ENCODE results near the gene HDDC2.

The HDDC2 gene

DNA sequence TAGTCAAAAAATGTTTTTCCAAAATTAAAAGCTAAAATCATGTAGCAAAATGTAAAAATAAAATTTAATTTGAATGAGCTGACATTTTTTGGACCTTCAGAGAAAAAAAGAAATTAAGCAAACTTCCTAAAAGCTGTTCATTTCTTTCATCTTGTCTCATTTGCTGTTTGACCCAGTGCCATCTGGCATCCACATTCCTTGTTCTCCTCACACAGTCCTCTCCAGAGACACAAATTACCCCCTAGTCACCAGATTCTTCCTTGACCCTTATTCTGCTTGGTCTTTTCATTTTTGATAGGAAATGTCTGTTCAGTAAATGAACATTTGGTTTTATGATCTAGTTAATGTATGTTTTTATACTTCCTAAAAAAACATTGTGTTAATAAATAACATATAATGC lies 55.2 kb downstream of the HDDC2 start:
- Histone ChIP-seq H3K36me3 (ENCODE audit: control insufficient read depth in 1 of 2, insufficient read depth in 2 of 2, low read length in 2 of 2) (no peaks in the 10 kb centered on the region), H3K27me3 (ENCODE audit: control insufficient read depth in 1 of 2, insufficient read depth in 2 of 2, low read length in 2 of 2) (no peaks in the 10 kb centered on the region), H3K4me3 (ENCODE audit: low read depth in 1 of 2, low read length in 2 of 2) (no peak overlapping the region), H3K4me1 (ENCODE audit: control insufficient read depth in 1 of 2, insufficient read depth in 2 of 2, low read length in 2 of 2) (peaks cover 4 to 5% of the 10 kb centered on the region in 2 donors), H3K9me3 (ENCODE audit: control insufficient read depth in 1 of 2, low read length in 2 of 2) (peaks cover 3 to 9% of the 10 kb centered on the region in 2 donors), H3K27ac (ENCODE audit: low read depth, low read length) (no peak overlapping the region), H3K9ac (ENCODE audit: low read depth in 1 of 2, low read length in 2 of 2) (no peak overlapping the region)

DNA sequence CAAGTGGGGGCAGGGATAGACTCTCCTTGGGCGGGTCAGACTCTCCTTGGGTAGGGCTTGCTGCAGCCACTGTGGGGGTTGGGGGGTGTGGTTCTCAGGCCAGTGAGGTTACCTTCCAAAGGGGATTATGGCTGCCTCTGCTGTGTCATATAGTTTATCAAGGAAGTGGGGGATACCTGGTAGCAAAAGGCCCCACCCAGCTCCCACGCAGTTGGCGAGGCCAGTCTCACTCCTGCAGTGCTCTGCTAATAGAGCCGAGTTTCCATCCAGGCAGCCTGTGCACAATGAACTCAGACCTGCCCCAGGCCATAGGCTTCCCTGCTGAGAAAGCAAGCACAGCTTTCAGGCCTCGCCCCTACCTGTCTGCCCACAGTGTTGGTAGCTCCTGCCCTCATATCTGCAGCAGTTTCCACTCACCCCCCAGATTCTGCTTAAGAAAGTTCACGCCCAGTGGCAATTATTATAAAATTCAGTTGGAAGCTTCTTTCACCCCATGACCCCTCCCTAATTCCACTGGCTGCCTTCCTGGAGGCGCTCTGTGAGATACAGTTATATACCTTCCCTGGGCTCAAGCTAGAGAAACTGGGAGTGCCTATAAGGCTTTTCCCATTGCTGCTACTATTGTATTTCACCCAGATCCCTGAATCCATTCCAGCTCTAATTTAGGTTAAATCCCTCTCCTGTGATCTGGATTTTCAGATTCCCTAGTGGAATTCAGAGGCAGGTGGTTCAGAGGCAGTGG lies 56.1 kb downstream of the HDDC2 start:
- peaks cover 4 to 5% of the 10 kb centered on the region in 2 donors for H3K4me1 ChIP-seq (ENCODE audit: control insufficient read depth in 1 of 2, insufficient read depth in 2 of 2, low read length in 2 of 2)
- no peak overlapping the region for H3K9ac ChIP-seq (ENCODE audit: low read depth in 1 of 2, low read length in 2 of 2)
- H3K4me3 ChIP-seq (ENCODE audit: low read depth in 1 of 2, low read length in 2 of 2): no peak overlapping the region
- H3K36me3 ChIP-seq (ENCODE audit: control insufficient read depth in 1 of 2, insufficient read depth in 2 of 2, low read length in 2 of 2): no peaks in the 10 kb centered on the region
- H3K27ac ChIP-seq (ENCODE audit: low read depth, low read length): no peak overlapping the region
- H3K27me3 ChIP-seq (ENCODE audit: control insufficient read depth in 1 of 2, insufficient read depth in 2 of 2, low read length in 2 of 2): no peaks in the 10 kb centered on the region
- H3K9me3 ChIP-seq (ENCODE audit: control insufficient read depth in 1 of 2, low read length in 2 of 2): peaks cover 3 to 10% of the 10 kb centered on the region in 2 donors

DNA sequence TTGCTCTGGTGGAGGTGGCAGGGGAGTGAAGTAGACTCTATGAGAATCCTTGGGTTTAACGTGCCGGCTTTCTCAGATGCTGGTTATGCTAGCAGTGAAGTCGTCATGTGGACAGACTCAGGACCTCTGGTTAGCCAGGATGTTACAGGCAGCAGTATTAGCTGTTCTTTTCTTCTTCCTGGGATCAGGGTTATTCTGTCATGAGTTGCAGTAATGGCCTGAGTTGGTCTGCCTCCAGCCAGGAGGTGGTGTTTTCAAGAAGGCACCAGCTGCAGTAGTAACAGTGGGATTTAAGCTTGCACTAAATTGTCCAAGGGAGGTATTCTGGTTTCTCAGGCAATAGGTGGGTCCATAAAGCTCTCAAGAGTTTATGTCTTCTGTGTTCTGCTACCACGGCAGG lies 56.7 kb downstream of the HDDC2 start:
- Histone ChIP-seq H3K36me3 (ENCODE audit: control insufficient read depth in 1 of 2, insufficient read depth in 2 of 2, low read length in 2 of 2) (no peaks in the 10 kb centered on the region), H3K9me3 (ENCODE audit: control insufficient read depth in 1 of 2, low read length in 2 of 2) (peaks cover 3 to 15% of the 10 kb centered on the region in 2 donors), H3K9ac (ENCODE audit: low read depth in 1 of 2, low read length in 2 of 2) (no peak overlapping the region), H3K27ac (ENCODE audit: low read depth, low read length) (no peak overlapping the region), H3K4me1 (ENCODE audit: control insufficient read depth in 1 of 2, insufficient read depth in 2 of 2, low read length in 2 of 2) (peaks cover 4 to 5% of the 10 kb centered on the region in 2 donors), H3K4me3 (ENCODE audit: low read depth in 1 of 2, low read length in 2 of 2) (no peak overlapping the region), H3K27me3 (ENCODE audit: control insufficient read depth in 1 of 2, insufficient read depth in 2 of 2, low read length in 2 of 2) (no peaks in the 10 kb centered on the region)

DNA sequence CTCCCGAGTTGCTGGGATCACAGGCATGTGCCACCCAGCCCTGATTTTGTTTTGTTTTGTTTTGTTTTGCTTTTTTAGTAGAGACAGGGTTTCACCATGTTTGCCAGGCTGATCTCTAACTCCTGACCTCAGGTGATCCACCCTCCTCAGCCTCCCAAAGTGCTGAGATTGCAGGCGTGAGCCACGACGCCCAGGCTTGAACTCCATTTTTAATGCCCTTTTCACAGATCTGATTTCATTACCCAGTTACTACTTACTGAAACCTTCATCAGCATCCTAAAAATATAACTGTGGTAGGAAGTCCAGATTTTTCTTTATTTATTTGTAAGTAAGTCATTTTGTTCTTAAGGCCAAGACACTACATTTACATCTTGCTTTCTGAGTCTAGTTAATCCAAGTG lies 64.0 kb downstream of the HDDC2 start:
- H3K27ac ChIP-seq (ENCODE audit: low read depth, low read length): no peak overlapping the region
- no peak overlapping the region for H3K9ac ChIP-seq (ENCODE audit: low read depth in 1 of 2, low read length in 2 of 2)

DNA sequence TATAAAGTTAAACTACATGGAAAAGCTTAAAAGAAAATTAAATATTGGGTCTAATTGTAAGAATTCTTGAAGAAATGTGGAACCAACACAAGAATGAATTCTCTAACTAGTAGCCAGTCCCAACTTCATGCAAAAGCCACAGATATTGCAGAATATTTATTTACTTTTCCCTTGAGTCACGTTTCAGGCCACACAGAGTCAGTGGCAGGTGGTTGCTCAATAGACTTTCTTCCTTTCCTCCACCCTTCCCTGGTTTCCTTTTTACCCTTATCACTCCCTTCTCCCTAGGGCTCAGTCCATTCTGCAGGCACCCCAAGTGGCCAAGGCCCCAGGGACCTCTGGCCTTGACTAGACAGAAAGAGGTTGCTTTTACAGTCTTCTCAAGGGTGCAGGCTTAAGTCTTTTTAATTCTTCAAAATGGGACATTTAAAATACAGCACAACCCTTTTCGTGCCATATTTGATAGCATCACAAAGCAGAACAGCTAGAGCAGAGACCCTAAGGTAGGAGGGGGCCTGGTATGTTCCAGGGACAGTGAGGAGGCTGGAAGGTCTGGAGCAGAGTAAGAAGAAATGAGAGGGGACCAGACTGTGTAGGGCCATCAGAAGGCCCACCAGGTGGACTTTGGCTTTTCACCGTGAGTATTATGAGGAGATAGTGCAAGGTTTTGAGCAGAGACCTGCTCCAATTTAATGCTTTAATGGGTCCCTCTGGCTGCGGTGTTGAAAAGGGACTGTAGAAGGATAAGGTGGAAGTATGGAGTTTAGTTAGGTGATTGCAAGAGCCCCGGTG lies 65.0 kb downstream of the HDDC2 start:
- Histone ChIP-seq H3K27ac (ENCODE audit: low read depth, low read length) (no peak overlapping the region), H3K4me1 (ENCODE audit: control insufficient read depth in 1 of 2, insufficient read depth in 2 of 2, low read length in 2 of 2) (peaks cover 0 to under 1% of the 10 kb centered on the region in 2 donors), H3K4me3 (ENCODE audit: low read depth in 1 of 2, low read length in 2 of 2) (no peak overlapping the region), H3K9ac (ENCODE audit: low read depth in 1 of 2, low read length in 2 of 2) (no peak overlapping the region), H3K9me3 (ENCODE audit: control insufficient read depth in 1 of 2, low read length in 2 of 2) (peaks cover 0 to 9% of the 10 kb centered on the region in 2 donors), H3K27me3 (ENCODE audit: control insufficient read depth in 1 of 2, insufficient read depth in 2 of 2, low read length in 2 of 2) (no peaks in the 10 kb centered on the region), H3K36me3 (ENCODE audit: control insufficient read depth in 1 of 2, insufficient read depth in 2 of 2, low read length in 2 of 2) (no peaks in the 10 kb centered on the region)

More for the DNA sequence above, 64.0 kb downstream of the HDDC2 start:
- Histone ChIP-seq H3K36me3 (ENCODE audit: control insufficient read depth in 1 of 2, insufficient read depth in 2 of 2, low read length in 2 of 2) (no peaks in the 10 kb centered on the region), H3K4me1 (ENCODE audit: control insufficient read depth in 1 of 2, insufficient read depth in 2 of 2, low read length in 2 of 2) (no peaks in the 10 kb centered on the region), H3K4me3 (ENCODE audit: low read depth in 1 of 2, low read length in 2 of 2) (no peak overlapping the region), H3K27me3 (ENCODE audit: control insufficient read depth in 1 of 2, insufficient read depth in 2 of 2, low read length in 2 of 2) (no peaks in the 10 kb centered on the region), H3K9me3 (ENCODE audit: control insufficient read depth in 1 of 2, low read length in 2 of 2) (peaks cover 0 to 14% of the 10 kb centered on the region in 2 donors)

DNA sequence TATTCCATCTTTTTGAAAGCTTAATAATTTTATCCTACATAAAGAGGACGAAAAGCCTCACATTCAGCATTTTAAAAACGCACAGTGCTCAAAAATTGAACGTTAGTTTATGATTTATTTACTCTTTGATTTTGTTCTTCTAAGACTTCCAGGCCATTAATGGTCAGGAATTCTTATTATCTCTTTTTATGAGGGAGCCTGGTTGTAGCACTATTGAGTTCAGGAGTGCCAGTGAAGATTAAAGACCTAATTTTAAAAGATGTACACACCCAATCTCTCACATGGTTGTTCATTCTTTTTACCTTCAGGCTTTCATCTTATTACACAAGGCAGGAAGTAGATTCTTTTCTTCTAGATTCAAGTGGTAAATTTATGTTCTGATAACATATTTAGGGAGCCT lies 68.6 kb downstream of the HDDC2 start:
- Histone ChIP-seq H3K4me1 (ENCODE audit: control insufficient read depth in 1 of 2, insufficient read depth in 2 of 2, low read length in 2 of 2) (peaks cover 0 to 6% of the 10 kb centered on the region in 2 donors), H3K9me3 (ENCODE audit: control insufficient read depth in 1 of 2, low read length in 2 of 2) (no peaks in the 10 kb centered on the region), H3K9ac (ENCODE audit: low read depth in 1 of 2, low read length in 2 of 2) (no peak overlapping the region), H3K36me3 (ENCODE audit: control insufficient read depth in 1 of 2, insufficient read depth in 2 of 2, low read length in 2 of 2) (no peaks in the 10 kb centered on the region), H3K27ac (ENCODE audit: low read depth, low read length) (no peak overlapping the region), H3K4me3 (ENCODE audit: low read depth in 1 of 2, low read length in 2 of 2) (no peak overlapping the region), H3K27me3 (ENCODE audit: control insufficient read depth in 1 of 2, insufficient read depth in 2 of 2, low read length in 2 of 2) (no peaks in the 10 kb centered on the region)

DNA sequence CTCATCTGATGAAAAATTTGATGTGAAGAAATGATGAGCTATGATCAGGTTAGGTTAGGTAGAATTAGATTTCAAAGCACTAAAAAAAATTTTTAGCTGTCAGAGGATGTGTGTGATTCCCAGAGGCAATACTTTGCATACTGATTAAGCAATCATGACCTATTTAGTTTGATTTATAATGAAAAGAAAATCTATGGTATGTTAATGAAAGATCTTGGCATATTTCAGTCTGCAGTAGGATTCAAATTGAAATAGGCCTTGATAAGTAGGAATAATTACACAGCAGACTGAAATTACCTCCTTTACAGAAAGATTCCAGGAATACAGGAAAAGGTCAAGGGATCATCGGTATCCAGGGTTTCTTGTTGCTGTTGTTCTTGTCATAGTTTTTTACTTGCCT lies 69.3 kb downstream of the HDDC2 start:
- no peak overlapping the region for H3K9ac ChIP-seq (ENCODE audit: low read depth in 1 of 2, low read length in 2 of 2)
- peaks cover 0 to 6% of the 10 kb centered on the region in 2 donors for H3K4me1 ChIP-seq (ENCODE audit: control insufficient read depth in 1 of 2, insufficient read depth in 2 of 2, low read length in 2 of 2)

DNA sequence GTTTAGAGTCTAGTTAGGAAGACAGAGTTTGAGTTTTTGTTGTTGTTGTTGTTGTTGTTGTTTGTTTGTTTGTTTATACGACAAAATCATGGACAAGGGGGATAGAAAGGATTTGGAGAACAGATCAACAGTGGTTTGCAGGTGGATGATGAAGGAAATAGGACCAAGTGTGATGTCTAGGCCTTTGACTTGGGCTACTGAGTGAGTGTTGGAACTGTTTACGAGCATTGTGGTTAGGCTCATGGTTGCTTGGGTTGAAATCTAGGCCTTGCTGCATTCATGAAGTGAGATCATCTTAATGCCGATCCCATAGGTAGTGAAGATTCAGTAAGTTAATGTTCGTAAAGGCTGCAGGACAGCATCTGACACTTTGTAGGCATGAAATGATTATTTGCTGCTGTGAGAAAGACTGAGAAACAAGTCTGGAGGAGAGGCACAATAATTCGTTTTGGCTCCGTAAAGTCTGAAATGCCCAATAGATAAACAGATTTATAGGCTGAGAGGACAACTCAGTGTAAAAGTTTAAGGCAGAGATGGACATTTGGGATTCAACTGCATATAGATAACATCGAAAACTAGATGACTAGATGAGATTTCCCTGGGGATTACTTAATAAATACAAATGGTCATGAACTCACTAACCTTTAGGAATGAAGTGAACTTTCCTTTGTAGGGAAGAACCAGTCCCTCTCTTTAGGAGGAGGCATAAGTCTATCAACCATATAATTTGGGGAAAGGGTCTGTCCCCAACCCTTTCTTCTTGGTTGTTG lies 70.0 kb downstream of the HDDC2 start:
- no peaks in the 10 kb centered on the region for H3K27me3 ChIP-seq (ENCODE audit: control insufficient read depth in 1 of 2, insufficient read depth in 2 of 2, low read length in 2 of 2)
- no peaks in the 10 kb centered on the region for H3K36me3 ChIP-seq (ENCODE audit: control insufficient read depth in 1 of 2, insufficient read depth in 2 of 2, low read length in 2 of 2)
- peaks cover 0 to 6% of the 10 kb centered on the region in 2 donors for H3K4me1 ChIP-seq (ENCODE audit: control insufficient read depth in 1 of 2, insufficient read depth in 2 of 2, low read length in 2 of 2)
- no peak overlapping the region for H3K4me3 ChIP-seq (ENCODE audit: low read depth in 1 of 2, low read length in 2 of 2)
- H3K27ac ChIP-seq (ENCODE audit: low read depth, low read length): no peak overlapping the region
- no peak overlapping the region for H3K9ac ChIP-seq (ENCODE audit: low read depth in 1 of 2, low read length in 2 of 2)
- no peaks in the 10 kb centered on the region for H3K9me3 ChIP-seq (ENCODE audit: control insufficient read depth in 1 of 2, low read length in 2 of 2)

More for the DNA sequence above, 69.3 kb downstream of the HDDC2 start:
- Histone ChIP-seq H3K27me3 (ENCODE audit: control insufficient read depth in 1 of 2, insufficient read depth in 2 of 2, low read length in 2 of 2) (no peaks in the 10 kb centered on the region), H3K9me3 (ENCODE audit: control insufficient read depth in 1 of 2, low read length in 2 of 2) (no peaks in the 10 kb centered on the region), H3K36me3 (ENCODE audit: control insufficient read depth in 1 of 2, insufficient read depth in 2 of 2, low read length in 2 of 2) (no peaks in the 10 kb centered on the region), H3K27ac (ENCODE audit: low read depth, low read length) (no peak overlapping the region), H3K4me3 (ENCODE audit: low read depth in 1 of 2, low read length in 2 of 2) (no peak overlapping the region)

DNA sequence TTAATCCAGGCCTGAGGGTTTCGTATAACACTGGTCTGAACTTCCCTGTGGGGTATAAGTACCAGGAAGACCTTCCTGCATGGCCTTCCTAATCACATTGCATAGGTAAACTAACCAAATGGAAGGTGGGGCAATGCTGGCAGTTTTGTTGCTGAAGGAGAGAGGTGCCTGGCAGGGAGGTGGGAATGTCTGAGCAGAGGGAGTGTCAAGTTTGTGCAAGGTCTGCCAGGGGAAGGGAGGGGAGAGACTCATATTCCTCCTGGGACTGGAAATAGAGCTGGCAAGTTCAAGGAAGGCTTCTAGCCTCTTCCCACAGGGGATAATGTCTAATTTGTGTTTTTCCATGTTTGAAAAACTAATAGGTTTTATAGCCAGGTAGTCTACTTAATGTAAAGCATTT lies 70.6 kb downstream of the HDDC2 start:
- no peak overlapping the region for H3K27ac ChIP-seq (ENCODE audit: low read depth, low read length)
- H3K36me3 ChIP-seq (ENCODE audit: control insufficient read depth in 1 of 2, insufficient read depth in 2 of 2, low read length in 2 of 2): no peaks in the 10 kb centered on the region
- H3K27me3 ChIP-seq (ENCODE audit: control insufficient read depth in 1 of 2, insufficient read depth in 2 of 2, low read length in 2 of 2): no peaks in the 10 kb centered on the region
- peaks cover 0 to 6% of the 10 kb centered on the region in 2 donors for H3K4me1 ChIP-seq (ENCODE audit: control insufficient read depth in 1 of 2, insufficient read depth in 2 of 2, low read length in 2 of 2)
- no peaks in the 10 kb centered on the region for H3K9me3 ChIP-seq (ENCODE audit: control insufficient read depth in 1 of 2, low read length in 2 of 2)
- no peak overlapping the region for H3K9ac ChIP-seq (ENCODE audit: low read depth in 1 of 2, low read length in 2 of 2)
- H3K4me3 ChIP-seq (ENCODE audit: low read depth in 1 of 2, low read length in 2 of 2): no peak overlapping the region

DNA sequence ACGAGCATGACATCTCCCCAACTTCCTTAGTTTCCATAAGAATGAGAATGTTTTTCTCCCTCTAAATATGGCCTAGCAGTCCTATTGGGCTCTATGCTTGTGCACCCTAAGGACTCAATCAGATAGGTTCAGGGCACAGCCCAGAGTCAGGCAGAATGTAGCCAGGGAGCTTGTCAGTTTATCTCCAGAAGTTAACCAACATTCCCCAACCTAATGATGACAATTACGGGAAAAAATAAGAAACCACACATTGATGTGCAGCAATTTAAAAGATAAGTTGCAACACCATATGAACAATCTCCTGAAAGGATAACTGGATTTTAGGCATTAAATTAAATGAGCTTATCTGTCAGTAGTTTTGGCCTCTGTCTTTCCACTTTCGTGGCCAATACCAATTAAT lies 71.1 kb downstream of the HDDC2 start:
- Histone ChIP-seq H3K4me3 (ENCODE audit: low read depth in 1 of 2, low read length in 2 of 2) (no peak overlapping the region), H3K9me3 (ENCODE audit: control insufficient read depth in 1 of 2, low read length in 2 of 2) (no peaks in the 10 kb centered on the region), H3K36me3 (ENCODE audit: control insufficient read depth in 1 of 2, insufficient read depth in 2 of 2, low read length in 2 of 2) (no peaks in the 10 kb centered on the region), H3K4me1 (ENCODE audit: control insufficient read depth in 1 of 2, insufficient read depth in 2 of 2, low read length in 2 of 2) (peaks cover 0 to 6% of the 10 kb centered on the region in 2 donors), H3K9ac (ENCODE audit: low read depth in 1 of 2, low read length in 2 of 2) (no peak overlapping the region), H3K27me3 (ENCODE audit: control insufficient read depth in 1 of 2, insufficient read depth in 2 of 2, low read length in 2 of 2) (no peaks in the 10 kb centered on the region), H3K27ac (ENCODE audit: low read depth, low read length) (no peak overlapping the region)

Measured in duodenal mucosa (tissue), 2 donors.